ENCODE measurements around the gene XYLT2.
A peak's percentile ranks its signal among the peaks of the same experiment; 100 is the strongest.

Gene XYLT2

GRCh38 chr17:50360486-50361115 is 14.7 kb downstream of the XYLT2 start:
- H3K36me3 Mint-ChIP-seq (ENCODE audit: low read depth), result peaks cover 4% of the 10 kb centered on the region

GRCh38 chr17:50361561-50362480 is 15.9 kb downstream of the XYLT2 start:
- H3K9me3 Mint-ChIP-seq, result no peaks in the 10 kb centered on the region
- H3K4me3 Mint-ChIP-seq, result no peak overlapping the region
- peak; percentile 52 for DNase-seq
- peaks cover 7% of the 10 kb centered on the region for H3K4me1 Mint-ChIP-seq
- peak; percentile 80 for ATAC-seq
- peaks cover 4% of the 10 kb centered on the region for H3K36me3 Mint-ChIP-seq (ENCODE audit: low read depth)
- peak overlapping the region; percentile 65 for H3K27ac Mint-ChIP-seq
- H3K27me3 Mint-ChIP-seq, result no peaks in the 10 kb centered on the region

More at GRCh38 chr17:50360486-50361115, 14.7 kb downstream of the XYLT2 start:
- H3K27ac Mint-ChIP-seq, result no peak overlapping the region
- DNase-seq (no peak), ATAC-seq (no peak)
- H3K4me3 Mint-ChIP-seq, result no peak overlapping the region
- peaks cover 7% of the 10 kb centered on the region for H3K4me1 Mint-ChIP-seq
- H3K9me3 Mint-ChIP-seq, result no peaks in the 10 kb centered on the region
- H3K27me3 Mint-ChIP-seq, result no peaks in the 10 kb centered on the region

- no peaks in the 10 kb centered on the region for H3K27me3 Mint-ChIP-seq
- H3K4me1 Mint-ChIP-seq, result peaks cover 7% of the 10 kb centered on the region
- no peaks in the 10 kb centered on the region for H3K9me3 Mint-ChIP-seq
- DNase-seq (no peak), ATAC-seq (no peak)
- H3K4me3 Mint-ChIP-seq, result no peak overlapping the region
- H3K36me3 Mint-ChIP-seq (ENCODE audit: low read depth), result peaks cover 4% of the 10 kb centered on the region
- no peak overlapping the region for H3K27ac Mint-ChIP-seq
Observed at GRCh38 chr17:50362661-50363060, 16.7 kb downstream of the XYLT2 start.

GRCh38 chr17:50363217-50364060 is 17.5 kb downstream of the XYLT2 start:
- Mint-ChIP-seq H3K4me1 (peaks cover 7% of the 10 kb centered on the region), H3K27me3 (no peaks in the 10 kb centered on the region), H3K9me3 (no peaks in the 10 kb centered on the region), H3K36me3 (ENCODE audit: low read depth) (peaks cover 11% of the 10 kb centered on the region), H3K4me3 (no peak overlapping the region), H3K27ac (no peak overlapping the region)
- DNase-seq (no peak), ATAC-seq (peak; percentile 6)

- Mint-ChIP-seq H3K9me3 (no peaks in the 10 kb centered on the region), H3K27ac (no peak overlapping the region), H3K36me3 (ENCODE audit: low read depth) (peaks cover 13% of the 10 kb centered on the region), H3K4me3 (no peak overlapping the region), H3K4me1 (peaks cover 7% of the 10 kb centered on the region), H3K27me3 (no peaks in the 10 kb centered on the region)
- no peak for DNase-seq
- no peak for ATAC-seq
Observed at GRCh38 chr17:50364061-50364458, 18.1 kb downstream of the XYLT2 start.

GRCh38 chr17:50364715-50365114 is 18.8 kb downstream of the XYLT2 start:
- no peak overlapping the region for H3K27ac Mint-ChIP-seq
- peaks cover 16% of the 10 kb centered on the region for H3K36me3 Mint-ChIP-seq (ENCODE audit: low read depth)
- no peaks in the 10 kb centered on the region for H3K27me3 Mint-ChIP-seq
- H3K9me3 Mint-ChIP-seq, result no peaks in the 10 kb centered on the region
- peaks cover 7% of the 10 kb centered on the region for H3K4me1 Mint-ChIP-seq
- no peak overlapping the region for H3K4me3 Mint-ChIP-seq
- DNase-seq (no peak), ATAC-seq (no peak)

GRCh38 chr17:50365165-50365564 is 19.2 kb downstream of the XYLT2 start:
- H3K27ac Mint-ChIP-seq, result no peak overlapping the region
- ATAC-seq (no peak), DNase-seq (no peak)
- no peak overlapping the region for H3K4me3 Mint-ChIP-seq
- peaks cover 18% of the 10 kb centered on the region for H3K36me3 Mint-ChIP-seq (ENCODE audit: low read depth)
- no peaks in the 10 kb centered on the region for H3K9me3 Mint-ChIP-seq
- H3K4me1 Mint-ChIP-seq, result peaks cover 7% of the 10 kb centered on the region
- no peaks in the 10 kb centered on the region for H3K27me3 Mint-ChIP-seq

GRCh38 chr17:50365649-50366393 is 19.9 kb downstream of the XYLT2 start:
- Mint-ChIP-seq H3K9me3 (no peaks in the 10 kb centered on the region), H3K4me3 (no peak overlapping the region), H3K36me3 (ENCODE audit: low read depth) (peaks cover 22% of the 10 kb centered on the region), H3K4me1 (peaks cover 10% of the 10 kb centered on the region), H3K27ac (no peak overlapping the region), H3K27me3 (no peaks in the 10 kb centered on the region)
- DNase-seq (no peak), ATAC-seq (no peak)

- Mint-ChIP-seq H3K36me3 (ENCODE audit: low read depth) (peaks cover 30% of the 10 kb centered on the region), H3K27me3 (no peaks in the 10 kb centered on the region), H3K27ac (no peak overlapping the region), H3K4me3 (no peak overlapping the region), H3K9me3 (no peaks in the 10 kb centered on the region), H3K4me1 (peaks cover 16% of the 10 kb centered on the region)
- ATAC-seq (no peak), DNase-seq (no peak)
Observed at GRCh38 chr17:50367401-50367800, 21.5 kb downstream of the XYLT2 start.

GRCh38 chr17:50370052-50370451 is 24.1 kb downstream of the XYLT2 start:
- Mint-ChIP-seq H3K36me3 (ENCODE audit: low read depth) (peaks cover 43% of the 10 kb centered on the region), H3K27ac (no peak overlapping the region), H3K4me3 (no peak overlapping the region), H3K9me3 (no peaks in the 10 kb centered on the region), H3K4me1 (peaks cover 26% of the 10 kb centered on the region), H3K27me3 (no peaks in the 10 kb centered on the region)
- no peak for DNase-seq
- no peak for ATAC-seq

GRCh38 chr17:50371526-50371925 is 25.6 kb downstream of the XYLT2 start:
- H3K9me3 Mint-ChIP-seq, result no peaks in the 10 kb centered on the region
- H3K27me3 Mint-ChIP-seq, result no peaks in the 10 kb centered on the region
- no peak for ATAC-seq
- DNase-seq, result no peak
- peaks cover 26% of the 10 kb centered on the region for H3K4me1 Mint-ChIP-seq
- H3K4me3 Mint-ChIP-seq, result peak overlapping the region; percentile 98
- H3K36me3 Mint-ChIP-seq (ENCODE audit: low read depth), result peaks cover 49% of the 10 kb centered on the region
- H3K27ac Mint-ChIP-seq, result peak overlapping the region; percentile 57

GRCh38 chr17:50372222-50372757 is 26.4 kb downstream of the XYLT2 start:
- ATAC-seq (no peak), DNase-seq (no peak)
- H3K4me1 Mint-ChIP-seq, result peaks cover 26% of the 10 kb centered on the region
- no peaks in the 10 kb centered on the region for H3K9me3 Mint-ChIP-seq
- no peaks in the 10 kb centered on the region for H3K27me3 Mint-ChIP-seq
- H3K36me3 Mint-ChIP-seq (ENCODE audit: low read depth), result peaks cover 49% of the 10 kb centered on the region
- H3K27ac Mint-ChIP-seq, result peak overlapping the region; percentile 100
- H3K4me3 Mint-ChIP-seq, result peak overlapping the region; percentile 98

- H3K27ac Mint-ChIP-seq, result peak within 1 kb of the TSS; percentile 100
- no peaks in the 10 kb centered on the region for H3K27me3 Mint-ChIP-seq
- DNase-seq, result peak; percentile 82
- H3K36me3 Mint-ChIP-seq (ENCODE audit: low read depth), result peaks cover 48% of the 10 kb centered on the region
- no peaks in the 10 kb centered on the region for H3K9me3 Mint-ChIP-seq
- peak within 1 kb of the TSS; percentile 98 for H3K4me3 Mint-ChIP-seq
- peak; percentile 93 for ATAC-seq
- H3K4me1 Mint-ChIP-seq, result peaks cover 26% of the 10 kb centered on the region
Observed at GRCh38 chr17:50372758-50373556, 27.0 kb downstream of the XYLT2 start, which contains the start of the genes EME1 and MRPL27. Gene EME1 (plus strand): TSS chr17:50373229. CDS start chr17:50375209, 1,980 bp downstream. Gene MRPL27 (minus strand): TSS chr17:50373184. CDS start chr17:50373170, 14 bp downstream.

All from activated naive CD8-positive, alpha-beta T cell treated with anti-CD3 and anti-CD28 coated beads, Interleukin-2, amount 50 U/mL, for 24 hours (primary cell).